SIG-M5 treated with dmso at 0.1 percent for 504 hours (cell line): ENCODE measurements around the gene HELQ.
A peak's percentile ranks its signal among the peaks of the same experiment; 100 is the strongest.
"Not testable (repeated sequence)": the region's sequence is repeated elsewhere in the genome, so short reads cannot be mapped to it uniquely, and the experiment has no call there.

Experiments used
- DNase-seq: peaks from one replicate; lab custom pipeline; 2025; ENCODE audit not compliant: unreplicated experiment; lab: John Stamatoyannopoulos, UW

HELQ gene

GRCh38 chr4:83455281-83456183 lies at the start of gene HELQ, which contains the start of gene MRPS18C:
Gene HELQ, minus strand, starts transcription at chr4:83455823. Its CDS starts 130 bp downstream, at chr4:83455693.
Gene MRPS18C, plus strand, starts transcription at chr4:83456058. Its CDS starts 20 bp downstream, at chr4:83456078.
- peak; percentile 99 for DNase-seq

- DNase-seq, result no peak
Observed at GRCh38 chr4:83504996-83505395, 49.4 kb upstream of the HELQ start.

- DNase-seq, result no peak
Observed at GRCh38 chr4:83504503-83504902, 48.9 kb upstream of the HELQ start.

GRCh38 chr4:83503974-83504373 lies 48.4 kb upstream of the HELQ start:
- DNase-seq, result no peak

- DNase-seq, result not testable (repeated sequence)
Observed at GRCh38 chr4:83501671-83502070, 46.0 kb upstream of the HELQ start.

- no peak for DNase-seq
Observed at GRCh38 chr4:83498187-83498586, 42.6 kb upstream of the HELQ start.

- DNase-seq, result not testable (repeated sequence)
Observed at GRCh38 chr4:83496085-83496917, 40.7 kb upstream of the HELQ start.

- peak; percentile 43 for DNase-seq
Observed at GRCh38 chr4:83490876-83491450, 35.3 kb upstream of the HELQ start.

GRCh38 chr4:83489711-83490326 lies 34.2 kb upstream of the HELQ start:
- no peak for DNase-seq

- DNase-seq, result no peak
Observed at GRCh38 chr4:83486457-83487129, 31.0 kb upstream of the HELQ start.

- peak; percentile 90 for DNase-seq
Observed at GRCh38 chr4:83484500-83485461, 29.2 kb upstream of the HELQ start, which contains the start of gene ABRAXAS1. Gene ABRAXAS1, minus strand, starts transcription at chr4:83485100. Its CDS starts 28 bp downstream, at chr4:83485072.

- no peak for DNase-seq
Observed at GRCh38 chr4:83473966-83474365, 18.3 kb upstream of the HELQ start.

- DNase-seq, result no peak
Observed at GRCh38 chr4:83473423-83473822, 17.8 kb upstream of the HELQ start.

- no peak for DNase-seq
Observed at GRCh38 chr4:83456184-83456501, 520 bp upstream of the HELQ start.

GRCh38 chr4:83454686-83455085 lies 937 bp downstream of the HELQ start:
- DNase-seq, result no peak

GRCh38 chr4:83449009-83449408 lies 6.6 kb downstream of the HELQ start:
- DNase-seq, result no peak

GRCh38 chr4:83440899-83441298 lies 14.7 kb downstream of the HELQ start:
- DNase-seq, result no peak

GRCh38 chr4:83440148-83440814 lies 15.3 kb downstream of the HELQ start:
- no peak for DNase-seq

GRCh38 chr4:83438719-83439118 lies 16.9 kb downstream of the HELQ start:
- no peak for DNase-seq
